Measurements from ENCODE around the gene CSTPP1. TPM values are rescaled to one million over a fixed set of nuclear protein-coding genes. Genes with fewer than 3 reads are reported as not detected.
A peak's percentile ranks its signal among the peaks of the same experiment; 100 is the strongest.

Gene CSTPP1
- total RNA-seq, 1 donor from 2014 or later, result 29.6 TPM

DNA sequence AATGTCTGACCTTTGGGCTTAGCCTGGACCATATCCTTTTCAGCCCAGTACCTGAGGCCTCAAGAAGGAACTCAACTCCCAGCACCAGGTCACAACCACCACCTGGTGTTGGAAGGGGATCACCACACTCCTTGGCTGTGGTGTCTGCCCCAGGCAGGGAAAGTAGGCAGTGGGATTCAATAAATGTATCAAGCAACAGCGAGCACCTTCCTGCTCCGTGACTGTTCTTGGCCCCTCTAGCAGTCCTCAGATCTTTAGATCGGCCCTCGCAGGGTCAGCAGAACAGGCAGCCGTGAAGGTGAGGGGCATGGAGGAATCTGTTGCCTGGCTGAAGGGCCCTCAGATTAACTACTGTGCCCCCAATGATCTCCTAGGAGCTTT is 224.2 kb downstream of the CSTPP1 start:
- DNase-seq (ENCODE audit: low read depth) (no peak), FAIRE-seq (no peak)
- H3K4me1 Mint-ChIP-seq (ENCODE audit: low read depth, unreplicated experiment), result peaks cover 3% of the 10 kb centered on the region
- no peak overlapping the region for H2AFZ ChIP-seq (ENCODE audit: low read depth, low read length)
- peaks cover 6% of the 10 kb centered on the region for H3K36me3 ChIP-seq (ENCODE audit: insufficient read depth, low read length)
- H3K4me2 ChIP-seq (ENCODE audit: low read length), result no peak overlapping the region
- no peaks in the 10 kb centered on the region for H3K9me3 Mint-ChIP-seq (ENCODE audit: unreplicated experiment)
- peaks cover 27% of the 10 kb centered on the region for H4K20me1 ChIP-seq (ENCODE audit: insufficient read depth, low read length)
- H3K27me3 Mint-ChIP-seq (ENCODE audit: low read depth, unreplicated experiment), result no peaks in the 10 kb centered on the region
- peaks cover 9% of the 10 kb centered on the region for H3K4me1 ChIP-seq (ENCODE audit: insufficient read depth, low read length)
- H3K9ac ChIP-seq (ENCODE audit: low read length), result no peak overlapping the region
- TF ChIP-seq, protein P1, sequence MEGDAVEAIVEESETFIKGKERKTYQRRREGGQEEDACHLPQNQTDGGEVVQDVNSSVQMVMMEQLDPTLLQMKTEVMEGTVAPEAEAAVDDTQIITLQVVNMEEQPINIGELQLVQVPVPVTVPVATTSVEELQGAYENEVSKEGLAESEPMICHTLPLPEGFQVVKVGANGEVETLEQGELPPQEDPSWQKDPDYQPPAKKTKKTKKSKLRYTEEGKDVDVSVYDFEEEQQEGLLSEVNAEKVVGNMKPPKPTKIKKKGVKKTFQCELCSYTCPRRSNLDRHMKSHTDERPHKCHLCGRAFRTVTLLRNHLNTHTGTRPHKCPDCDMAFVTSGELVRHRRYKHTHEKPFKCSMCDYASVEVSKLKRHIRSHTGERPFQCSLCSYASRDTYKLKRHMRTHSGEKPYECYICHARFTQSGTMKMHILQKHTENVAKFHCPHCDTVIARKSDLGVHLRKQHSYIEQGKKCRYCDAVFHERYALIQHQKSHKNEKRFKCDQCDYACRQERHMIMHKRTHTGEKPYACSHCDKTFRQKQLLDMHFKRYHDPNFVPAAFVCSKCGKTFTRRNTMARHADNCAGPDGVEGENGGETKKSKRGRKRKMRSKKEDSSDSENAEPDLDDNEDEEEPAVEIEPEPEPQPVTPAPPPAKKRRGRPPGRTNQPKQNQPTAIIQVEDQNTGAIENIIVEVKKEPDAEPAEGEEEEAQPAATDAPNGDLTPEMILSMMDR (IDR thresholded peaks at IDR 0.05; ENCODE audit: insufficient read depth, low read depth, low read length), result no peak
- no peak for TF ChIP-seq EZH2 (IDR thresholded peaks at IDR 0.05; ENCODE audit: insufficient read depth, low read length)
- no peak overlapping the region for H3K4me3 Mint-ChIP-seq (ENCODE audit: unreplicated experiment)
- H3K27ac Mint-ChIP-seq (ENCODE audit: unreplicated experiment), result no peak overlapping the region
- H3K36me3 Mint-ChIP-seq (ENCODE audit: low read depth, unreplicated experiment), result peaks cover 5% of the 10 kb centered on the region
- no peaks in the 10 kb centered on the region for H3K27me3 ChIP-seq (ENCODE audit: insufficient read depth, low read length)
- H3K79me2 ChIP-seq (ENCODE audit: insufficient read depth, low read length), result no peaks in the 10 kb centered on the region
- H3K27ac ChIP-seq (ENCODE audit: low read depth, low read length), result no peak overlapping the region
- no peak overlapping the region for H3K4me3 ChIP-seq (ENCODE audit: insufficient read depth, low read depth, low read length)
- no peaks in the 10 kb centered on the region for H3K9me3 ChIP-seq (ENCODE audit: insufficient read depth, low read depth, low read length)

DNA sequence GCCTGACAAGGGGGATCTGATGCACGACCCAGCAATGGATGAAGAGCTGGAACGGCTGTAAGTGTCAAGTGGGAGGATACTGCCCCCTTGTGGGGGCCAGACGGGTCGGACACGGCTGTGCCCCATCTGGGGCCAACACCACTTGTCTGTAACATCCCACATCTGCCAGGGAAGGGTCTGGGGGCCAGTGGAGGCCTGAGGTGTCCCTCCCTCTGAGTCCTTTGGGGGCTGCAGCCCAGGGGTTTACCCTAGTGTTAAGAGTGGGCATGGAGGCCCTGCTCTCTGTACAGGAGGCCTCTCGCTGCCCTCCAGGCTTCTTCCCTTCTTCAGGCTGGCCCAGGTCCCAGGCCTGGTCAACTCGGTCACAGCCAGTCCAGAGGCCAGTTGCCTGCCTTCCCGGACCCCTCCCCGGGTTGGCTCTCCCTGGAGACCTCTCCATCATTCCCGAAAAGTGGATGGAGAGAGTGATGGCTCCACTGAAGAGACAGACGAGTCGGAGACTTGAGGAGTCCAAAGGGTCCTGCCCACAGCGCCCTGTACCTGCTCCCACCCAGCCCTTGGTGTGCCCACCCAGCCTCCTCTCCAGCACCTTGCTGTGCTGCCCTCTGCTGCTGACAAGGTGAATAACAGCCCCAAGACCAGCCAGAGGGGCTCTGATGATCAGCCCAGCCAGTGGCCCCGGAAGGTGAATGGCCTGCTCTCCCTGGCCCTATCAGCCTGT is 224.7 kb downstream of the CSTPP1 start:
- Histone ChIP-seq H3K27ac (ENCODE audit: low read depth, low read length) (no peak overlapping the region), H3K9me3 (ENCODE audit: insufficient read depth, low read depth, low read length) (no peaks in the 10 kb centered on the region), H3K27me3 (ENCODE audit: insufficient read depth, low read length) (no peaks in the 10 kb centered on the region), H3K4me3 (ENCODE audit: insufficient read depth, low read depth, low read length) (no peak overlapping the region), H2AFZ (ENCODE audit: low read depth, low read length) (no peak overlapping the region), H4K20me1 (ENCODE audit: insufficient read depth, low read length) (peaks cover 30% of the 10 kb centered on the region), H3K79me2 (ENCODE audit: insufficient read depth, low read length) (no peaks in the 10 kb centered on the region), H3K4me1 (ENCODE audit: insufficient read depth, low read length) (peaks cover 5% of the 10 kb centered on the region), H3K4me2 (ENCODE audit: low read length) (no peak overlapping the region), H3K9ac (ENCODE audit: low read length) (no peak overlapping the region), H3K36me3 (ENCODE audit: insufficient read depth, low read length) (peaks cover 10% of the 10 kb centered on the region)
- FAIRE-seq (no peak), DNase-seq (ENCODE audit: low read depth) (no peak)
- H3K9me3 Mint-ChIP-seq (ENCODE audit: unreplicated experiment), result no peaks in the 10 kb centered on the region
- H3K4me3 Mint-ChIP-seq (ENCODE audit: unreplicated experiment), result no peak overlapping the region
- TF ChIP-seq, protein P1 (IDR thresholded peaks at IDR 0.05; ENCODE audit: insufficient read depth, low read depth, low read length), result peak; percentile 73
- no peak for TF ChIP-seq EZH2 (IDR thresholded peaks at IDR 0.05; ENCODE audit: insufficient read depth, low read length)
- H3K36me3 Mint-ChIP-seq (ENCODE audit: low read depth, unreplicated experiment), result peaks cover 5% of the 10 kb centered on the region
- peaks cover 3% of the 10 kb centered on the region for H3K4me1 Mint-ChIP-seq (ENCODE audit: low read depth, unreplicated experiment)
- H3K27ac Mint-ChIP-seq (ENCODE audit: unreplicated experiment), result no peak overlapping the region
- H3K27me3 Mint-ChIP-seq (ENCODE audit: low read depth, unreplicated experiment), result no peaks in the 10 kb centered on the region

DNA sequence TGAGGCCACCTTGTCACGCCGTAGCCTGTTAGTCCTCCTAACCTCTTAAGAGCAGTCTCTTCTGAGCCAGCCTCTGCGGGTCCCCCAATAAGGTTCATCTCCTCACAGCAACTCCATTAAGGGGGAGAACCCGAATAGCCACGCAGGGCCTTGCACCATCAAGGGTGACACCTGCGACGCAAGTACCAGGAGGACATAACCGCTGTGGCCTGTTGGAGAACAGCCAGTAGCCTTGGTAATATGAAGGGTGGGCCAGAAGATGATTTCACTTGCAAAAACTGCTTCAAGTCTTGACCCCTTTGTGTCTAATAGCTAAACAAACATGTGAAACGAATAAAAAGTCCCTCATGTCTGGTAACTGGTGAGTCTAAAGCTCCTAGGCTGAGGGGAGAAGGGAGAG is 225.3 kb downstream of the CSTPP1 start:
- peaks cover 13% of the 10 kb centered on the region for H3K36me3 ChIP-seq (ENCODE audit: insufficient read depth, low read length)
- no peak overlapping the region for H3K27ac Mint-ChIP-seq (ENCODE audit: unreplicated experiment)
- H3K4me2 ChIP-seq (ENCODE audit: low read length), result no peak overlapping the region
- H3K9me3 ChIP-seq (ENCODE audit: insufficient read depth, low read depth, low read length), result no peaks in the 10 kb centered on the region
- no peak for TF ChIP-seq EZH2 (IDR thresholded peaks at IDR 0.05; ENCODE audit: insufficient read depth, low read length)
- TF ChIP-seq, protein P1 (IDR thresholded peaks at IDR 0.05; ENCODE audit: insufficient read depth, low read depth, low read length), result no peak
- no peaks in the 10 kb centered on the region for H3K27me3 ChIP-seq (ENCODE audit: insufficient read depth, low read length)
- peaks cover 36% of the 10 kb centered on the region for H4K20me1 ChIP-seq (ENCODE audit: insufficient read depth, low read length)
- no peaks in the 10 kb centered on the region for H3K27me3 Mint-ChIP-seq (ENCODE audit: low read depth, unreplicated experiment)
- no peaks in the 10 kb centered on the region for H3K4me1 ChIP-seq (ENCODE audit: insufficient read depth, low read length)
- H3K4me3 Mint-ChIP-seq (ENCODE audit: unreplicated experiment), result no peak overlapping the region
- no peaks in the 10 kb centered on the region for H3K9me3 Mint-ChIP-seq (ENCODE audit: unreplicated experiment)
- H2AFZ ChIP-seq (ENCODE audit: low read depth, low read length), result no peak overlapping the region
- no peaks in the 10 kb centered on the region for H3K4me1 Mint-ChIP-seq (ENCODE audit: low read depth, unreplicated experiment)
- H3K79me2 ChIP-seq (ENCODE audit: insufficient read depth, low read length), result peaks cover 4% of the 10 kb centered on the region
- DNase-seq (ENCODE audit: low read depth) (no peak), FAIRE-seq (no peak)
- no peak overlapping the region for H3K27ac ChIP-seq (ENCODE audit: low read depth, low read length)
- H3K36me3 Mint-ChIP-seq (ENCODE audit: low read depth, unreplicated experiment), result peaks cover 5% of the 10 kb centered on the region
- no peak overlapping the region for H3K9ac ChIP-seq (ENCODE audit: low read length)
- H3K4me3 ChIP-seq (ENCODE audit: insufficient read depth, low read depth, low read length), result no peak overlapping the region
